B cell (primary cell): ENCODE results near the gene RAD51B.

ENCODE experiments used
- EZH2 ChIP-seq: IDR thresholded peaks from 2 replicates; pipeline ENCODE4 v1.6.1; 2012; ENCODE audit warnings: borderline replicate concordance, low read depth, mild to moderate bottlenecking, moderate library complexity, low read length; ENCODE audit not compliant: insufficient read depth, poor library complexity, severe bottlenecking
- TF ChIP-seq, protein P1 (sequence below): fragments of 200-600 bp; IDR thresholded peaks from one replicate; pipeline ENCODE4 v1.8.0; 2022; ENCODE audit warnings: antibody characterized with exemption, mild to moderate bottlenecking

DNA sequence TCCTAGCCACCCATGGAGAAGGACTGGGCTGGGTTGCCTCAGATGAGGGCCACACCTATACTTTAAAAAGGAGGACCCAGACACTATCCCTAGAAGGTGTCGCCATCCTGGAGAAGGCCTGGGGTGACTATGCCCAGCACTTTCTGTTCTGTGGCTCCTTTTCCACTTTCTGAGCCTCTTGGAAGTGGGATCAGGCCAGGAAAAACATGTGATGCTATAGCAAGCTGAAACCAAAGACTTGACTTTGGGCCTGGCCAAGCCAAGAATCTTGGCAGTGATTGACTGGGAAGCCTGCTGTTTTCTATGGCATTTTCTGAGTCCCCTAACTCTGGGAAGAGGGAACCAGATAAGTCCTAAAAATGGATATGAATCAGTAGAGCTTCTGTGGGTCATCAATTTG is 641.0 kb downstream of the RAD51B start:
- TF ChIP-seq, protein P1, sequence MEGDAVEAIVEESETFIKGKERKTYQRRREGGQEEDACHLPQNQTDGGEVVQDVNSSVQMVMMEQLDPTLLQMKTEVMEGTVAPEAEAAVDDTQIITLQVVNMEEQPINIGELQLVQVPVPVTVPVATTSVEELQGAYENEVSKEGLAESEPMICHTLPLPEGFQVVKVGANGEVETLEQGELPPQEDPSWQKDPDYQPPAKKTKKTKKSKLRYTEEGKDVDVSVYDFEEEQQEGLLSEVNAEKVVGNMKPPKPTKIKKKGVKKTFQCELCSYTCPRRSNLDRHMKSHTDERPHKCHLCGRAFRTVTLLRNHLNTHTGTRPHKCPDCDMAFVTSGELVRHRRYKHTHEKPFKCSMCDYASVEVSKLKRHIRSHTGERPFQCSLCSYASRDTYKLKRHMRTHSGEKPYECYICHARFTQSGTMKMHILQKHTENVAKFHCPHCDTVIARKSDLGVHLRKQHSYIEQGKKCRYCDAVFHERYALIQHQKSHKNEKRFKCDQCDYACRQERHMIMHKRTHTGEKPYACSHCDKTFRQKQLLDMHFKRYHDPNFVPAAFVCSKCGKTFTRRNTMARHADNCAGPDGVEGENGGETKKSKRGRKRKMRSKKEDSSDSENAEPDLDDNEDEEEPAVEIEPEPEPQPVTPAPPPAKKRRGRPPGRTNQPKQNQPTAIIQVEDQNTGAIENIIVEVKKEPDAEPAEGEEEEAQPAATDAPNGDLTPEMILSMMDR = no peak
- TF ChIP-seq EZH2 = no peak
